Neural progenitor cell (in vitro differentiated cells): ENCODE data around the gene CDH11. TPM values are rescaled to one million over a fixed set of nuclear protein-coding genes. Genes with fewer than 3 reads are reported as not detected.

Source experiments
- DNase-seq: peaks from one replicate; pipeline ENCODE4 v3.0.0-alpha.2; 2016; ENCODE audit warnings: low spot score
- H2AFZ ChIP-seq: fragments of 200-600 bp; sonication (generic); replicated peaks from 2 replicates; pipeline ENCODE4 v1.6.1; 2016; ENCODE audit warnings: antibody characterized with exemption
- H3F3A ChIP-seq: fragments of 200-600 bp; sonication (generic); 2 replicates; pipeline ENCODE4 v1.6.1; 2016; ENCODE audit warnings: antibody characterized with exemption, low read depth
- H3K27ac ChIP-seq: fragments of 200-600 bp; sonication (generic); 2 replicates; pipeline ENCODE4 v1.5.1; 2016; ENCODE audit warnings: mild to moderate bottlenecking
- H3K27me3 ChIP-seq: fragments of 200-600 bp; sonication (generic); 2 replicates; pipeline ENCODE4 v1.6.1; 2016; ENCODE audit warnings: mild to moderate bottlenecking, moderate library complexity
- H3K36me3 ChIP-seq: fragments of 200-600 bp; sonication (generic); 2 replicates; pipeline ENCODE4 v1.5.1; 2016
- H3K4me1 ChIP-seq: fragments of 200-600 bp; sonication (generic); 2 replicates; pipeline ENCODE4 v1.6.1; 2016; ENCODE audit warnings: mixed run types
- H3K4me2 ChIP-seq: fragments of 200-600 bp; sonication (generic); 2 replicates; pipeline ENCODE4 v1.6.1; 2016
- H3K4me3 ChIP-seq: fragments of 200-600 bp; sonication (generic); 2 replicates; pipeline ENCODE4 v1.5.1; 2016
- H3K79me2 ChIP-seq: fragments of 200-600 bp; sonication (generic); 2 replicates; pipeline ENCODE4 v1.6.1; 2016; ENCODE audit warnings: low read depth
- H3K9ac ChIP-seq: fragments of 200-600 bp; sonication (generic); 2 replicates; pipeline ENCODE4 v1.6.1; 2016
- H3K9me3 ChIP-seq: fragments of 200-600 bp; sonication (generic); 2 replicates; pipeline ENCODE4 v1.5.1; 2016; ENCODE audit warnings: low read depth
- H4K20me1 ChIP-seq: fragments of 200-600 bp; sonication (generic); 2 replicates; pipeline ENCODE4 v1.6.1; 2016; ENCODE audit warnings: low read depth
- H3K27ac Mint-ChIP-seq: 3 replicates; pipeline ENCODE4 v1.8.0; 2021; ENCODE audit warnings: mixed read lengths
- H3K27me3 Mint-ChIP-seq: 2 replicates; pipeline ENCODE4 v1.8.0; 2022; ENCODE audit warnings: low read depth, mild to moderate bottlenecking, inconsistent platforms, moderate library complexity, mixed read lengths; ENCODE audit not compliant: insufficient read depth
- H3K36me3 Mint-ChIP-seq: 3 replicates; pipeline ENCODE4 v1.8.0; 2021; ENCODE audit warnings: mixed read lengths
- H3K4me1 Mint-ChIP-seq: 3 replicates; pipeline ENCODE4 v1.8.0; 2021; ENCODE audit warnings: mixed read lengths
- H3K4me3 Mint-ChIP-seq: 3 replicates; pipeline ENCODE4 v1.8.0; 2021; ENCODE audit warnings: mild to moderate bottlenecking, moderate library complexity, mixed read lengths
- H3K9me3 Mint-ChIP-seq: 3 replicates; pipeline ENCODE4 v1.8.0; 2020; ENCODE audit warnings: mixed read lengths
- EZH2 ChIP-seq: fragments of 200-600 bp; sonication (generic); IDR thresholded peaks from 2 replicates; pipeline ENCODE4 v1.6.1; 2017; ENCODE audit warnings: antibody characterized with exemption, mild to moderate bottlenecking, moderate library complexity
- EZH2phosphoT487 ChIP-seq: fragments of 200-600 bp; sonication (generic); IDR thresholded peaks from 2 replicates; pipeline ENCODE4 v1.6.1; 2017; ENCODE audit warnings: antibody characterized with exemption
- total RNA-seq: library from RNA; depleted of rRNA; stranded (reverse); fragments of >200 nt; gene quantifications from 2 replicates; pipeline ENCODE4 v1.2.3, GENCODE V29; 2015; ENCODE audit warnings: low replicate concordance
- TF ChIP-seq, protein P1 (sequence below): fragments of 200-600 bp; sonication (generic); IDR thresholded peaks from 2 replicates; pipeline ENCODE4 v1.5.1; 2017; ENCODE audit warnings: antibody characterized with exemption, mild to moderate bottlenecking

Gene CDH11
- total RNA-seq, 1 donor from 2014 or later, result 98.5 TPM

DNA sequence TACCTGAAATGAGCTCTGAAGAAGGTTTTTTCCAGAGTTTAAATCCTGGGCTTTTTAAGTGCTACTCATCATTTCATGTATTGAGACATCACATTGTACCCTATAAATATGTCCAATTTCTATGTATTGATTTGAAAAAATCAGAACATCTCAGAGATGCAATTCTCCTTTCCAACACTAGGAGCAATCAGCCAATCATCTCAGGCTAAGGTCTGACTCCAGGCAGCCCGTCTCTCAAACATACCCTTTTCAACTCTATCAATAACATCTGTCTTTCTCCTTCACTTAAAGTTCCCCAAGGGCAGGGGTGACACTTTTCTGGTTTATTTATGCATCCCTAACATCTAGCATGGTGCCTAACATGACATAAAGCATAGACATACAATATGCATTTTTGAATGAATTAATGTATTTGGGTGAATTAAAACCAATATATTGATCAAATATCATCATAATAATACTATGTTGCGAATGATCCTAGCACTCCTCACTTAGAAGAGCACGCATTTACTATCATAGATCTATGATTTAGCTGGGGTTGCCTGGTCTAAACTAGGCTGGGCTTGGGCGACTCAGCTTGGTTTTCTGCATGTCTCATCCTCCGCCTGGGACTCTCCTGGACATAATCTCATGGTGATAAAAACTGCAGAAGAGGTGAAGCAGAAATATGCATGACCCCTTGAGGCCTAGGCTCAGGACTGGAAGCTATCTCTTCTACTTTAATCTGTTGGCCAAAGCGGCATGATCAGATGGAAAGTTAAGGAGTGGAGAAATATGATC lies 5.2 kb upstream of the CDH11 start:
- Mint-ChIP-seq H3K27ac (no peak overlapping the region), H3K27me3 (peaks cover 9% of the 10 kb centered on the region), H3K9me3 (no peaks in the 10 kb centered on the region), H3K4me1 (peaks cover 16% of the 10 kb centered on the region), H3K36me3 (no peaks in the 10 kb centered on the region), H3K4me3 (no peak overlapping the region)
- H3K36me3 ChIP-seq, result no peaks in the 10 kb centered on the region
- no peaks in the 10 kb centered on the region for H4K20me1 ChIP-seq
- TF ChIP-seq EZH2phosphoT487 (no peak), EZH2 (no peak)
- TF ChIP-seq, protein P1, sequence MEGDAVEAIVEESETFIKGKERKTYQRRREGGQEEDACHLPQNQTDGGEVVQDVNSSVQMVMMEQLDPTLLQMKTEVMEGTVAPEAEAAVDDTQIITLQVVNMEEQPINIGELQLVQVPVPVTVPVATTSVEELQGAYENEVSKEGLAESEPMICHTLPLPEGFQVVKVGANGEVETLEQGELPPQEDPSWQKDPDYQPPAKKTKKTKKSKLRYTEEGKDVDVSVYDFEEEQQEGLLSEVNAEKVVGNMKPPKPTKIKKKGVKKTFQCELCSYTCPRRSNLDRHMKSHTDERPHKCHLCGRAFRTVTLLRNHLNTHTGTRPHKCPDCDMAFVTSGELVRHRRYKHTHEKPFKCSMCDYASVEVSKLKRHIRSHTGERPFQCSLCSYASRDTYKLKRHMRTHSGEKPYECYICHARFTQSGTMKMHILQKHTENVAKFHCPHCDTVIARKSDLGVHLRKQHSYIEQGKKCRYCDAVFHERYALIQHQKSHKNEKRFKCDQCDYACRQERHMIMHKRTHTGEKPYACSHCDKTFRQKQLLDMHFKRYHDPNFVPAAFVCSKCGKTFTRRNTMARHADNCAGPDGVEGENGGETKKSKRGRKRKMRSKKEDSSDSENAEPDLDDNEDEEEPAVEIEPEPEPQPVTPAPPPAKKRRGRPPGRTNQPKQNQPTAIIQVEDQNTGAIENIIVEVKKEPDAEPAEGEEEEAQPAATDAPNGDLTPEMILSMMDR, result peak; percentile 47
- no peaks in the 10 kb centered on the region for H3K79me2 ChIP-seq
- H3F3A ChIP-seq, result peaks cover 13% of the 10 kb centered on the region
- DNase-seq, result no peak
- no peaks in the 10 kb centered on the region for H3K9me3 ChIP-seq
- H3K4me3 ChIP-seq, result no peak overlapping the region
- no peak overlapping the region for H2AFZ ChIP-seq
- no peak overlapping the region for H3K27ac ChIP-seq
- peaks cover 29% of the 10 kb centered on the region for H3K27me3 ChIP-seq
- H3K4me1 ChIP-seq, result peaks cover 7% of the 10 kb centered on the region
- H3K9ac ChIP-seq, result no peak overlapping the region
- no peak overlapping the region for H3K4me2 ChIP-seq

DNA sequence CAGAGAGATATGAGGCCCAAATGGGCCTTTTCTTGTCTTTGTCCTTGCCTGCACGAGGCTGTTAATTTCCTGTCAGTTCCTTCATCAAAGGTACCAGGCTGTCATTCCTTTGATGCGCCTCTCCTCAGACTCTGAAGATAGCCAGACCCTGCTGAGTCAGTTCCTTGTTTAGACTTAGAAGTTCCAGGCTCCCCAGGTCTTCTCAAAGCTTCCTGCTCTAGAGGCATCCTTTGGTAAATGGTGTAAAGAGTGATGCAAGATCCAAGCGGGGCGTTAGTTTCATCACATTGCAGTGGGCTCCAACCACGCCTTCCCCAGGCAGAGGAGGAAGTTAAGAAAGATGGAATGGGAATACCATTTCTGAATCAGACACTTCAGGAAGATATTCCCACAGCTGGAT lies 4.0 kb upstream of the CDH11 start:
- Histone ChIP-seq H3K79me2 (peaks cover 9% of the 10 kb centered on the region), H3K4me1 (peaks cover 7% of the 10 kb centered on the region), H3F3A (peaks cover 13% of the 10 kb centered on the region), H3K9ac (no peak overlapping the region), H2AFZ (no peak overlapping the region), H3K27ac (no peak overlapping the region), H3K4me3 (no peak overlapping the region), H3K36me3 (no peaks in the 10 kb centered on the region), H3K9me3 (no peaks in the 10 kb centered on the region), H4K20me1 (no peaks in the 10 kb centered on the region), H3K4me2 (no peak overlapping the region), H3K27me3 (peaks cover 29% of the 10 kb centered on the region)
- peaks cover 9% of the 10 kb centered on the region for H3K27me3 Mint-ChIP-seq
- no peaks in the 10 kb centered on the region for H3K36me3 Mint-ChIP-seq
- DNase-seq, result no peak
- TF ChIP-seq, protein P1, result no peak
- TF ChIP-seq EZH2 (no peak), EZH2phosphoT487 (no peak)
- H3K27ac Mint-ChIP-seq, result no peak overlapping the region
- H3K9me3 Mint-ChIP-seq, result no peaks in the 10 kb centered on the region
- peak overlapping the region; percentile 22 for H3K4me3 Mint-ChIP-seq
- peaks cover 16% of the 10 kb centered on the region for H3K4me1 Mint-ChIP-seq

DNA sequence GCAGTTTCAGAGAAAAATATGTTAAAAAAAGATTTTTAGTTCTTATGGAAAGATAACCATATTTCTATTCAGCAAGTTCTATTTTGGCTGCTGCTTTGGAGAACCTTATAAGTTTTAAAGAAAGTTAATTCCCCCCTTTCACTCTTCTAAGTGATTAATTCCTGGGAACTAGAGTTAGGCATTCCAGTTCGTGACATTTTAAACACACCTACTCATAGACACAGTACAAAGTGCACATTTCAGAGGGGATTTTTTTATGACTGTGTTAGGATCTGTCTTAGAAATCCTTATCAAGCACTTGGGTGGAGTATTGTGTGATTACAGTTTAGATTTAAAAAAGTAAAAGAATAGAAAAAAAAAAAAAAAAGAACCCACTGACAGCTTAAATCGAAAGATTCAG lies 3.5 kb upstream of the CDH11 start:
- Histone ChIP-seq H3K4me2 (no peak overlapping the region), H3K9me3 (no peaks in the 10 kb centered on the region), H3K4me3 (no peak overlapping the region), H3K36me3 (no peaks in the 10 kb centered on the region), H3K79me2 (peaks cover 15% of the 10 kb centered on the region), H3F3A (peaks cover 16% of the 10 kb centered on the region), H2AFZ (no peak overlapping the region), H3K27ac (no peak overlapping the region), H3K9ac (no peak overlapping the region), H4K20me1 (peaks cover under 1% of the 10 kb centered on the region), H3K27me3 (peaks cover 29% of the 10 kb centered on the region), H3K4me1 (peaks cover 7% of the 10 kb centered on the region)
- Mint-ChIP-seq H3K36me3 (no peaks in the 10 kb centered on the region), H3K27me3 (peaks cover 9% of the 10 kb centered on the region), H3K9me3 (no peaks in the 10 kb centered on the region), H3K4me3 (no peak overlapping the region), H3K4me1 (peaks cover 19% of the 10 kb centered on the region), H3K27ac (no peak overlapping the region)
- no peak for DNase-seq
- TF ChIP-seq EZH2 (no peak), EZH2phosphoT487 (no peak)
- TF ChIP-seq, protein P1, result no peak
